ENCODE results near the gene BARX1.
"Not testable (repeated sequence)": the region's sequence is repeated elsewhere in the genome, so short reads cannot be mapped to it uniquely, and the experiment has no call there.

BARX1 gene, protein sequence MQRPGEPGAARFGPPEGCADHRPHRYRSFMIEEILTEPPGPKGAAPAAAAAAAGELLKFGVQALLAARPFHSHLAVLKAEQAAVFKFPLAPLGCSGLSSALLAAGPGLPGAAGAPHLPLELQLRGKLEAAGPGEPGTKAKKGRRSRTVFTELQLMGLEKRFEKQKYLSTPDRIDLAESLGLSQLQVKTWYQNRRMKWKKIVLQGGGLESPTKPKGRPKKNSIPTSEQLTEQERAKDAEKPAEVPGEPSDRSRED

DNA sequence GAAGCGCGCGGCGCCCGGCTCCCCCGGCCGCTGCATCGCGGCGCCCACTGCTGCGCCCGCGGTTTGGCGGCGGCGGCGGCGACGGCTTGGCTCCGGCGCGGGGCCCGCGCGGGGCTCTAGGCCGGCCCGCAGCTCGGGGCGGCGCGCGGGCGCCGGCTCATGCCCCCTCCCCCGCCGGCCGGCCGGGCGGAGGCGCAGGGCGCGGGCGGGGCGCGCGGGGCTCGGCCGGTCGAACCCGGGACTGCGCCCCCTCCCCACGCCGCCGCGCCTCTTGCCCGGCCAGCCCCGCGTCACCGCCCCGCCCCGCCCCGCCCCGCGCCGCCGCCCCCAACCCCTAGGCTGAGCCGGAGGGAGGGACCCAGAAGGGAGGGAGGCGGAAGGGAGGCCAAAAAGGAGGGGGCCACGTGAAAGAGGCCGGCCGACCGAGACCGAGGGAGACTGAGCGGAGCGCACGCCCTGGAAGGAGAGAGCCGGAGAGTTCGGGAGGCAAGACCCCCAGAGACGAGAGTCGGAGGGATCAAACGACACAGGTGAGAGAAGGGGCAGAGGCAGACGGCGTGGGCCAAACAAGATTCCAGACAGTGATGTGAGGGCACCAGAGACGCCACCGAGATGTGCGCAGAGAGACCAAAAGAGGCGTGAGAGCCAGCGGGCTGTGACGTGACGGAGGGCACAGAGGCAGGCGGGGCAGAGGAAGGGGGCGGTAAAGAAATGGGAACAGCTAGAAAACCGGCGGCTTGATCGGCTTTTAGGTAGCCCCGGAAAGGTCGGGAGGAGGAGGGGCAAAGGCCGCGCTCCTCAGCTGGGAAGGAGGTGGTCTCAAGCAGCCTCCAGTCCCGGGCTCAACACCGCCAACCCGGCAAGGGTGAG, at the start of gene BARX1:
Gene BARX1 (minus strand): TSS at position 245 of the 870 bp plus-strand sequence. CDS start 209 bp downstream, at position 36.
- no peak for DNase-seq

DNA sequence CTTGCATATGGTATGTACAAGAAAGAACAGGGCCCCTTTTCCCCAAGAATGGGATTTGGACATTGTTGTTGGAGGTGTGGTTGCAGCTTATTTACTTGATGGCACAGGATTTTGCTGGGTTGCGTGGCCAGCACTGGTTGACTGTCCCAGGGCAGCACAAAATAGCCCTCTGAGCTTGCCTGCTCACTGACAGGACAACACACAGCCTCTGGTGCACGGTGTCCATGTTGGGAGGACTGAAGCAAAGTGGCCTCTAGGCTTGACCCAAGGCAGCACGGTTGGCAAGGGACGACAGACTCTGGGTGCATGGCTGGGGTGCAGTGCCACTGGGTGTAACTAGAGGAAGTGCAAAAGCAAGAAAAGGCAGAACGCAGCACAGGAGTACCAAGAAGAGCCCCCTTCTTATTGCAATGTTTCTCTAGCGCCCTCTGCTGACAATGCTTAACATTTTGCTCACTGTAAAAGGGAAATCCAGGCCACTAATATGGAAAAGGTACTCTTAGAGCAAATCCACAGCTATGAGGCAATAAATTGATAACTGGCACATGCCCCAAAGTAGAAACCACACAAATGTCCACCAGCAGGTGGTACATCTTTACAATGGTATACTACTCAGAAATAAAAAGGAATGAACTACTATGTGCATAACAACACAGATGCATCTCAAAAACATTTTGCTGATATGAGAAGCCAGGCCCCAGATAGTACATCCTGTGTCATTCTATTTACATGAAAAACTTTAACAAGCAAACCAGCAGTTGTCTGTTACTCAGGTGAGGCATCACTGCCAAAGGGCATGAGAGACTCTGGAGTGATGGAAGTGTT, 47.4 kb upstream of the BARX1 start:
- DNase-seq: peak; percentile 32

DNA sequence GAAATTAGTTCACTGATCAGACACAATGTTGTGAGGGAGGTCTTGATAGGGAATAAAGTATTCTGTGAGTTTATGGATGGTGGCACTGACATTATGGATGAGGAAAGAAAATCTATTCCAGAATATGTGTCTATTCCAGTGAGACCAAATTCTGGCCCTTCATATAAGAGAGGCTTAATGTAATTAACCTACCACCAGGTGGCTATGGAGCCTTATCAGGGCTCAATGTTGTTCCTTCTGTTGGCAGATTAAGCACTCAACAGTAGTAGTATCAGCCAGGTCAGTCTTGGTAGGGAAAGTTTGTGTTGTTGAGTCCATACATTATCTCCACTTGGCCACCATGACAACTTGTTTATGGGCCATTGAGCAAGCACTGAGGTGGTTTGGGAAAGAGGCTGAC, 41.7 kb upstream of the BARX1 start:
- DNase-seq: no peak

DNA sequence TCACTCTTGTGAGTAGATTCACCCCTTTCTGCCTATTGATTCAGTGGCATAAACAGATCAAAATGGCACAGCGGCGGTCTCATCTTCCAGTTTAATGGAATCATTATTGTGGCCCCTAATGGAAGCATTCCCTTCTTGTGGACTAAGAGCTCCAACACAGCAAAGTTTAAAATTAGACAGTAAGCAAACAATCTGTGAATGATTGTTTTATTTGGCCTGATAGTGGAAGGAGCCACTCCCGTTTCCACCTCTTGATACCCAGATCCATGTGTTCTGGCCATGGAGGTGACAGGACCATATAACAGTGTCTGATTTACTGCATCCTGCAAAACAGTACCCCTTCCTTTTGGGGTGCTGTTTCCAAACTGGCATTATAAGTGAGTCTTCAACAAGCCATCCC, 41.2 kb upstream of the BARX1 start:
- no peak for DNase-seq

DNA sequence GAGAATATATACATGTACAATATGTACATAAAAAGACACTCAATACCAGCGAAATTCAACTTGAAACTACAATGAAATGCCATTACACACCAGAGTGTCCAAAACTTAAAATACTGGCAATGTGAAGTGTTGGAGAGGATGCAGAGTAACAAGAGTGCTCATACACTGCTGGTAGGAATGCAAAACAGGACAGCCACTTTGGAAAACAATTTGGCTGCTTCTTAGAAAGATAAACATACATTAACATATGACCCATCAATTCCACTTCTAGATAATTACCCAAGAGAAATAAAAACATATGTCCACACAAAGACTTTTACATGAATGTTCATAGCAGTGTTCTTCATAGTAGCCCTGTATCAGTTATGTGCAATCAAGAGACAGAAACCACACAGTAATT, 39.4 kb upstream of the BARX1 start:
- no peak for DNase-seq

DNA sequence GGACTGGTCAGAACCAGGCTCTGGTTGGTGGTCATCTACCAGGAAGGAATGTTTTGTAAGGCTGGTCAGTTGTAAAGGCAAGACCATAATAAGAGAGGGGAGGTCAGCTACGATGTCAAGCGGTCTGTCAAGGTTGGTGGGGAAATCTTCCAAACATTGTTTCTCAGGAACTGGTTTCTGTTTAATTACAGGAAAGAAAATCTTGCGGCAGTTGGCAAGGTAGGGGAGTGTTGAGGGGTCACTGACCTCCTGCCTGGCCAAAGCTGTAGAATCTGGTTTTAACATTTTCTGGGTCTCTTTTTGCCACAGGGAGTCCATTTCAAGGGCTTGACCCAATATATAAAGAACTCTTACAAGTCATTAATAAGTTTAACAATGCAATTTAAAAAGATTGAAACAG, 39.0 kb upstream of the BARX1 start:
- no peak for DNase-seq

DNA sequence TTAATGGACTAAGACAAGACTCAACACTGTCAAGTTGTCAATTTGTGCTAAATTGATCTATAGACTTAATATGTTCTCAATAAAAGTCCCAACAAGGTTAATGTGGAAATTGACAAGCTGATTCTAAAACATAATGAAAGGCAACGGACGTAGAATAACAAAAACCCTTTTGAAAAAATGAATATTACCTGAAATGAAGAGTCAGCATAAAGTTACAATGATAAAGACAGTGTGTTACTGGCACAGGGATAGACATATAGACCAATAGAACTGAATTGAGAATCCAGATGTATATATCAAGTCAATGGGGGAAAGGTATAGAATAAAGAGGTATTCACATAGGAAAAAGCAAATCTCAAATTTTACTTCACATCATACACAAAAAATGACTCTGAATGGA, 37.7 kb upstream of the BARX1 start:
- DNase-seq: no peak

DNA sequence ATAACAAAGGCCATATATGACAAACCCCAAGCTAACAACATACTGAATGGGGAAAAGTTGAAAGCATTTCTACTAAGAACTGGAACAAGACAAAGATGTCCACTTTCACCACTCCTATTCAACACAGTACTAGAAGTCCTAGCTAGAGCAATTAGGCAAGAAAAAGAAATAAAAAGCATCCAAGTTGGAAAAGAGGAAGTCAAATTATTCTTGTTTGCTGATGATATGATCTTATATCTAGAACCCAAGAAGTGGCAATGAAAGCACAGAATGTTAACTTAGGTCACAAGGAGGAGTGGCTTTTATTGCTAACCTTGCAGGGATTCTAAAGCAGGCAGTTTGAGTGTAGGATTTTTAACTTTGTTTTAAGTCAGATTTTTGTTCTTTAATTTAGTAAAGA, 35.3 kb upstream of the BARX1 start:
- no peak for DNase-seq

DNA sequence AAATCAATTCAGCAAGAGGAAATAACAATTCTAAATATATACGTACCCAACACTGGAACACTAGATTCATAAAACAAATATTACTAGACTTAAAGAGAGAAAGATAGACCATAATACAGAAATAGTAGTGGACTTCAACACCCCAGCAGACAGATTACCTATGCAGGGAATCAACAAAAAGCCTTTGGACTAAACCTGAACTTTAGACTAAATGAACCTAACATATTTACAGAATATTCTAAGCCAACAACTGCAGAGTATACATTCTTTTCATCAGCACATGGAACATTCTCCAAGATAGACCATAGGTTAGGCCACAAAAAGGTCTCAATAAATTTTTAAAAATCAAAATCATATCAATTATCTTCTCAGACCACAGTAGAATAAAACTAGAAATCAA, 32.9 kb upstream of the BARX1 start:
- no peak for DNase-seq

DNA sequence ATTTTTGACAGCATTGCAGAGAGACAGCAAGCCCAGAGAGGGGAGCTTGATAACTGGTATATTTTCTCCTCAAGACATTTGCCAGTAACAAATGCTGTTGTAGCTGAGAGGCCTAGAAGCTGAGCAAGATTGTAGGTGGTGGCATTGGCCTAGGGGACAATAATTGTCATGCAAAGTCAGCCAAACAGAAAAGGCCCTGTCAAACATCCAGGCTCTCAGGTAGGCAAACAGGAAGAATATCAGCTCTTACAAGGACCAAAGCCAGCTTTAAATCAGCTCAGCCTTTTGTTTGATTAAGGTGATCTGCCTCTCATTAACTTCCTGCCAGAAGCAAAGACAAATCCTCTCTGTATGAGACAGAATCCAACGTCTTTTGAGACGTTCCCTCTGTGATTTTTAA, 29.7 kb upstream of the BARX1 start:
- no peak for DNase-seq

DNA sequence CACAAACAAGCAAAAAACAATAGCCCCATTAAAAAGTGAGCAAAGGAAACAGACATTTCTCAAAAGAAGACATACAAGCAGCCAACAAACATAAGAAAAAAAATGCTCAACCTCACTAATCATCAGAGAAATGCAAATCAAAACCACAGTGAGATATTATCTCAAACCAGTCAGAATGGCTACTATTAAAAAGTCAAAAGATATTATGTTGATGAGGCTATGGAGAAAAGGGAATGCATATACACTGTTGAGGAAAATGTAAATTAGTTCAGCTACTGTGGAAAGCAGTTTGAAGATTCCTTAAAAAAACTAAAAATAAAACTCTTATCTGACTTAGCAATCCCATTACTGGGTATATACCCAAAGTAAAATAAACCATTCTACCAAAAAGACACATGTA, 28.7 kb upstream of the BARX1 start:
- no peak for DNase-seq

DNA sequence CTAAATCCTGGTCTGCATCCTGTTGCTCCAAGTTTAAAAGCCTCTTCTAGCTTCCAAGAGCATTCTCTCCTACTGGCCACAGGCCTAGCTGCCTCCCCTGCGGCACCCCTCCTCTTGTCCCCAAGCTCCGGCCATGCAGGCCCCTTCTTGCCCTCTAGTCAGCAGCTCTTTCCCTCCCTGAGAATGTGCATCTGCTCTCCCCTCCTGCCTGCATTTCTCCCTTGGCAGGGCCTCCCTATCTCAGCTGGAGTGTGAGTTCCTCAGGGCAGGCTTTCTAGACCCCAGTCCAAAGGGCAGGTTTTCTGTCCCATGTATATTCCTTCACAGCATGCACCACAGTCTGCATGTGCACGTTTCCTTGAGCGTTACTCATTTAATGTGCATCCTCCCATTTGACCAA, 24.6 kb upstream of the BARX1 start:
- DNase-seq: no peak

DNA sequence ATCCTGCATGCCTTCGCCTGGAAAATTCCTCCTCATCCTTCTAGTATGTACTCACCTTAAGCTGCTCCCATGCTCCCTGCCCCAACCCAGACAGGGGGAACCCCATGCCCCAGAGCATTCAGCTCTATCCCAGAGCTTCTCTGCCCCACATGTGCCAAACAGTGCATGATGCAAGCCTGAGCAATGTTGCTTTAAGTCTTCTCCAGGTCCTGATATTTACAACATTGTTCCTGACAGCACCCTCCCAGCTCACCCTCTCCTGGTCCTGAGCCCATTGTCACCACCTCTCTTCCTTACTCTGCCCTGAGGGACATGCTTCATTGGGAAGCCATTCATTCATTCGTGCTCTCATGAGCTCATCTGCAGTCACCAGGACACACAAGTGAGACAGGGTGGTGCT, 23.4 kb upstream of the BARX1 start:
- DNase-seq: no peak

DNA sequence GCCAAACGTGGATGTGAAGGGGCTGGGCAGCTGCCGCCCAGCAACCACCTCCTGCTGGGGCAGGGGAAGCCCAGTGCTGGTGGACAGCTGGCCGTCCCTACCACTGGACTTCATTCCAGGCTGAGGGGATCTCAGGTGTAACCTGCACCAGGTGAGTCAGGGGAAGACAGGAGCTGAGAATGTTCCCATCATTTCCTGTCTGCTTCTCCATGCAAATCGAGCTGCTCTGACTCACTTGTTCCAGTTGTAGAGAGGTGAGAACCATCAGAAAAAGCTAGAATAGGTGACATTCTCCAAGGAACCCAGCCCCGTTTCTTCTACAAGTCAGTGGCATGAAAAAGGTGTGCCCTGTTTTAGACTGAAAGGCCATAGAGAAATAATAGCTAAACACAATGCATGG, 21.8 kb upstream of the BARX1 start:
- no peak for DNase-seq

DNA sequence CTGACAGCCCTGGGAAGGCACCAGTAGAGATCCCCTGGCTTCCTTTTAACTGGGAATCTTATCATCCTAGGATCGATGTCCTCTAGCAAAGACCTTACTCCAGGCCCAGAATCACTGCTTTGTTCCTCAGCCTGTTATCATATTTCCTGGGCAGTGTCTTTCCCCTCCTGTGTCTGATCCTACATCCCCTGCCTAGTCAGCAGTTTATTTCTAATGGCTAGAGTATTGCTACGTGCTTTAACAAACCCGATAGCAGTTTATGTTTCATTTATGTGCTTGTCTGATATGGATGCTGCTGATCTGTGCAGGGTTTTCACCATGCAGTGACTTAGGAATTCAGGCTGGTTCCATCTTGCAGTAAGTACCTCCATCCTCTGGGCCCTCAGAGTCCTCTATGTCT, 20.9 kb upstream of the BARX1 start:
- no peak for DNase-seq

DNA sequence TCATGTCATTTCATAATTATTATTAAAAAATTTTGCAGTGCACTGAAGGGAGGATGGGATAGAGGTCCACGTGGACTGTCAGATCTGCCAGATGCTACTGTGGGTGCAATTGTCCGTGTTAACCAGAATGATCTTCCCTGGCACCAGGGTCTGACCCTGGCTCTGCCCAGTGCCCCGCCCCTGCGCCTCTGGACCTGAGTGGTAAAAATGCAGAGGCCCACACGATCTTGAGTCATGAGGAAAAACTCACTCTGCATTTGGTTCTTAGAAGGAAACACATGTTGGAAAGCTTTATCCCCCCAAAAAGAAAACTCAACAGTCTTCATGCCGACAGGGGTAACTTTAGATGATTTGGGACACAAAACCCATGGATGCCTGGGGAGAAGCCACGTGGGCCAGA, 20.1 kb upstream of the BARX1 start:
- no peak for DNase-seq

DNA sequence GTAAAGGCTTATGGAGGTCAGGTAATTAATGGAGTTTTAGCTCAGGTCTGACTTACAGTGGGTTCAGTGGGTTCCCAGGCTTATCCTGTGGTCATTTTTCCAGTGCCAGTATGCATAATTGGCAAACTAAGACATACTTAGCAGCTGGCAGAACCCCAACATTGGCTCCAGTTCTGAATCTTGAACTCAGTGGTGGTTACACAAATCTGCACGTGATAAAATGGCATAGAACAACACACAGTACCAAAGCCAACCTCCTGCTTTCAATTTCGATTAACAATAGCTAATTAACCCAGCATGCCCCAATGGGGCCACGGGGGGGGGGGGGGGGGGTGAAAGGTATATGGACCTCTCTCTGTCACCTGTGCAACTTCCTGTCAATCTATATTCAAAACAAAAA, 19.0 kb upstream of the BARX1 start:
- DNase-seq: no peak

DNA sequence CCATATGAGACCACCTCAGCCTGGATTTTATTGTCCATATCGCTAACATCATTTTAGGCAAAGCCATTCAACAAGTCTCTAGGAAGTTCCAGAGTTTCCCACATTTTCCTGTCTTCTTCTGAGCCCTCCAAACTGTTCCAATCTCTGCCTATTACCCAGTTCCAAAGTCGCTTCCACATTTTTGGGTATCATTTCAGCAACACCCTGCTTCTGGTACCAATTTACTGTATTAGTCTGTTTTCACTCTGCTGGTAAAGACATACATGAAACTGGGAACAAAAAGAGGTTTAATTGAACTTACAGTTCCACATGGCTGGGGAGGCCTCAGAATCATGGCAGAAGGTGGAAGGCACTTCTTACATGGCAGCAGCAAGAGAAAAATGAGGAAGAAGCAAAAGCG, 17.5 kb upstream of the BARX1 start:
- DNase-seq: not testable (repeated sequence)

DNA sequence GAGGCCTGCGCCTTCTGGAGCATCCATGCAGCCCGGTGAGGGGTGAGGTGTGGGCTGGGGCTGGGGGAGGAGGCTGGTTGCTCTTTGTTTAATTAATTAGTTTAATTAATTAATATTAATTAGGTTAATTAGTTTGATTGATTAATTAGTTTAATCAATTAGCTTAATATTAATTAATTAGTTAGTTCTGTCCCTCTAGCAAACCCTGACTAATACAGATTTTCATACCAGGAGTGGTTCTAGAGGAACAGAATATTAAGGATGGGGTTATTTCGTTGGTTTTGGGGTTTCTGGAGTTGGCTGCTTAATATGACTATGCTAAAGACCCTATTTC, 14.1 kb upstream of the BARX1 start:
- DNase-seq: no peak

DNA sequence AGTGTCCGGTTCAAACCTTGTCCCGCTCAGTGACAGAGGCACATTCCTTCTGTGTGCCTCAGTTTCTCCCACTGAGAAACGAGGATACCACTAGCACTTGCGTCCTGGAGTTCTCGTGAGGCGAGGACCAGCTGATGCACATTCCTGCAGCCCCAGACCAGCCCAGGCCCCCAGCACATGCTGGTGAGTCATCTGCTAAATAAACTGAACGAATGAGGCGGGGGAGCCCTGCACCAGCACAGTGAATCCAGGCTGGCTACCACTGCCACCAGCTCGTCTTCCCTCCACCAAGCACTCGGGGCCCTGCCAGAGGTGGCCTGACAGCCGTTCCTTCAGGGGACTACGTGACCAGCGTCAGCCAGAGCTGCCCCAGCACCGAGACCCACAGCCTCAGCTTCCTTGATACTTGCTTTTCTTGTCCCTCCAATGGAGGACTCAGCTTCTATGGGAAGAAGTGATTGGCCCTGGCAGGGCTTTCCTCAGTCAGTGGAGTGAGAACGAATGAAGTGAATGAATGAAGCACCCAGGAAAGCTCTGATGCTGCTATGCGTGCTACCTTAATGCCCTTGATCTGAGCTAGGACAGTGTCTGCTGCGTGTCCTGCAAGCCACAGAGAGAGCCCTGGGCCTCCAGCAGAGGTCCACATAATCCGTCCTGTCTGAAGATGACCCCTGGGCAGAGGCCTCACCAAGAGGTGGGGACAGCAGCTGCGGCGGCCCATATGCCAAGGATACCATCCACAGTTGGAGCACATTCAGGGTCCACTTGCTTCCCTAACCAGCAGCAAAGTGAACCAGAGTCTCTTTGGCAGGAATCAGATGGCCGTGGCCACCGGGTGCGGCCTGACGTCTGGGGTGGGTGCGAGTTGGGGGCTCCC, 13.5 kb upstream of the BARX1 start:
- DNase-seq: no peak

DNA sequence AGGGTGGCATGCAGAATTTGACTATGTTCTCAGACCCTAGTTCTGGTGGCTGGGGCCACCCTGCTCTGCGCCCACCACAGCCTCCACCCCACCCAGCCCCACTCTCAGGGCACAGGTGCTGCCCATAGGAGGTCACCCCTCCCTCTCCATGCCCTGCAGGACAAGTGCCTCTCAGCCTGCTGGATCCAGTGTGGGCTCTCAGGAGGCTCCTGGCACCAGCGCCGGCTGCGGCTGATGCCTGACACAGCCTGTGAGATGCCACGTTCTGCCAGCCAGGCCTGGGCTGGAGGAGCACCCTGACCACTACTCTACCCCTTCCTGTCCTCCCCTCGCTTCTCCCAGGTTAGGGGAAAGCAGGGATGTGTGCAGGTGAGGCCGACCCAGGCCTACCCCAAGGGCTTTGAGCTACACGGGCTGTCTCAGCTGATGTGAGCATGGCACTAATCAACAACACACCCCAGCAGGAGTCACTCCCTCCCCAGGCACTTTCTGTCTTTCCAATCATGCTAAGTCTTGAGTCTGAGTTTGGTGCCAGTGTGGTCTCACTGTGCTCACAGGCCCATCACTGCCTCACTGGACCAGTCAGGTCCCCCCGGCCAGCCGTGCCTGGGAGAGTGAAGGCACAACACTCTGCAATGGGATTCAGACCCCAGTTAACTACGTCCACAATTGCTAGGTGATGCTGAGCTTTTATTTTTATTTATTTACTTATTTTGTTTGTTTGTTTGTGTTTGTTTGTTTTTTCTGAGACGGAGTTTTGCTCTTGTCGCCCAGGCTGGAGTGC, 12.1 kb upstream of the BARX1 start:
- DNase-seq: no peak

Data from SIG-M5 (cell line).